Kidney capillary endothelial cell (primary cell): ENCODE data around the gene IL12B.
A peak's percentile ranks its signal among the peaks of the same experiment; 100 is the strongest.
"Not testable (repeated sequence)": the region's sequence is repeated elsewhere in the genome, so short reads cannot be mapped to it uniquely, and the experiment has no call there.

ENCODE experiments used
- DNase-seq: peaks from one replicate; pipeline ENCODE4 v3.0.0-alpha.2; 2018; ENCODE audit warnings: low spot score

Gene IL12B

DNA sequence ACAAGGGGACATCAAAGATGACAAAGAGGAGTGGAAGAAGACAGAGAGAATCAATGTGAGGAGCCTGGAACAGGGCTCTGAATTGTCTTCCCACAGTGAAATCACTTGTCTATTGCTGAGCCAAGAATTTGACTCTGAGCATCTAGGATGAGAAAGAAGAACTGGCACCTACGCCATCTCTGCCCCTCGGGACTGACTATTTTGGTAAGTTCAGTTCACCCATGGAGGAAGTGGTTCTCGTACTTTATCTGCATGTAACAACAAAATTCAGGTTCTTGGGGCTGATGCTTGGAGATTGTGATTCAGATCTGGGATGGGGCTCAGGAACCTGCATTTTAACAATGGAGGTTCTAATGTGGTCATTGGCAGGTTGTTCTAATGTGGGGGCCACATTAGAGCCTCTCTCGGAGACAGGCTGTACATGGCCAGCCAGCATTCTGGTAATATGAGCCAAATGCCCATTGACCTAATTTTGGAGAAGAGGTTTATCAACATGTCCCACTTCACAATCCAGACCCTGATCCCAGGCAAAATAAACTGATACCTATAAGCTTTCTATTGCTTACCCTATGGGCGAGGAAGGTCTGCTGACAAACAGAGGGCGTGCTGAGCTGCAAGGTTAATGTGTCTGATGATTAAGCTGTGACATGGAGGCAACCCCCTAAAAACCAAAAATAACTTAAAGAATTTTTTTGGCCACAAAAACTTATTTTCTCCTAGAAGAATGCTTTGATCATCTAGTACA, 2.7 kb upstream of the IL12B start:
- DNase-seq = no peak

DNA sequence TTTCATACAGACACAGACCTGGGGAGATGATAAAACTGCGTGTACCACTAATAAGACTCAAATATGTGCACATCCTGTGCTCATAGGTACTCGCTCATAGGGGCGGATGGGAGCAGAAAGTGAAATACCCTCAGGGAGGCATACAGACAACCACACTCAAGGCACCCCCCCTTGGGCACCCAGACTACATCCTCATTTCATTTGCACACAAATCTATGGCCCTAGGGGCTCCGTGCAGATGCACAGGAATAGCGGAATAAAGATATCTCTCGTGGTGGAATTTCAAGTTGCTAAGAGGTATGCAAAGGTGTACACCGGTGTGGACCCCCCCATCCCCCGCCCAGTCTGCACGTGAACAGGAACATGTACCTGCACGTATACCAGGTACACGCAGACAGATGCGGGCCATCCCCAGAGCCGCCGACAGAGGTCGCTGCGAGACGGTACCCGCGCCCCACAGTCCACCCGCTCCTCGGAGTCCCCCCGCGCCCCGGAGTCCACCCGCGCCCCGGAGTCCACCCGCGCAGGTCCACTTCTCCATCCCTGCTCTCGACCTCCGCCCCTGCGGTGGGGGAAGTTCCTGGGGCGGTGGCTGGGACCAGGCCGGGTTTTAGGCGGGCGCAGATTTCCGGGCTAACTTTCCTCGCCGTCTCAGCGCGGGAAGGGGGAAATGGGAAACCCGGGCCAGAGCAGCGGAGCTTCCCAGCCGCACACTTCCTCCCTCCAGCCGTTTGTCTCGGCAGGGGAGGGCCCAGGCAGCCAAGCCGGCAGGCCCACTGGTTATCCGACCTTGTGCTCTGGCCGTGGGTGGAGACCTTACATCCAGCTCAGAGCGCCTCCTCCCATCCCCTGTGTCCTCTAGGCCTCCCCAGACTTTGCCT, 1.0 kb upstream of the IL12B start:
- DNase-seq = peak; percentile 24

DNA sequence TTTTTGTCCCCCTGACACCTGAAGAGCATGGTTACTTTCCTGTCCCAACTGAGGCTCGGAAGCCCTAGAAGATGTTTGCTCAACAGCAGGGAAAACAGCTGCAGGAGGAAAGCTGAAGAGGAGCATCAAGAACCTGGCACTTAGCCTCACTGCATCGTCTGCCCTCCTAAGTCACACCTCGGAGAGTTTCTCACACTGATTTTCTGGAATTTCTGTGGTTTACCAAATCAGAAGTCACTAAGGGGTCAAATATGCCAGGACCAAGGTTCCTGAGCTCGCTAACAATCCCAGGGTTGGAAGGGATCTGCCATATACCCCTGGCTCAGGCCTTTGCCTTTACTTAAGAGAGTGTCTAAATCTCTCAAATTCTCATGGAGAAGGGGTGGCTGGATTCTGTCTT, 5.3 kb downstream of the IL12B start:
- DNase-seq = no peak

DNA sequence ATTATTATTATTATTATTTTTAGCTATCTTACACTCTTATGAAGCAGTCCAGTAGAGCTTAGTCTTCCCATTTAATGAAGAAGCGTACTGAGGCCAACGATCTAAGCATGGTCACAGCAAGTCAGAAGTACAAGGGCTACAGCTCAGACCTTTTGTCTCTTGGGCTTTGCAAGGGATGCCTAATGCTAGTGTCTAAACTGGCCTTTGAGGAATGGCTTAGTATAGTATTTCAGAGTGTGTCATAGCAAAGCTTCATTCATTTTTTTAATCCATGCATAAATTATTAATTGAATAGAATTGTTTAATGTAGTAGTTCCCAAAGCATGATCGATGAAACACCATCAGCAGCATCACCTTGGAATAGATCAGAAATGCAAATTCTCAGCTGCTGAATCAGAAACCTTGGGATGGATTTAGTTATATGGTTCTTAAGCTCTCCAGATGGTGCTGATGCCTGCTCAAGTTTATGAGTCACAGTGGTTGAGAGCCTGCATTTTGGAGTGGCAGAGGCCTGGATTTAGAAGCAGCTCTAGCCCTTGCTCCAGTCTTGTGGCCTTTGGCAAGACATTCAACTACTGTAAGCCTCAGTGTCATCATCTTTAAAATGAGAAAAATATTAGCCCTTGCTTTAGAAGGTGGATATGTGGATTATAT, 6.1 kb downstream of the IL12B start:
- no peak for DNase-seq

DNA sequence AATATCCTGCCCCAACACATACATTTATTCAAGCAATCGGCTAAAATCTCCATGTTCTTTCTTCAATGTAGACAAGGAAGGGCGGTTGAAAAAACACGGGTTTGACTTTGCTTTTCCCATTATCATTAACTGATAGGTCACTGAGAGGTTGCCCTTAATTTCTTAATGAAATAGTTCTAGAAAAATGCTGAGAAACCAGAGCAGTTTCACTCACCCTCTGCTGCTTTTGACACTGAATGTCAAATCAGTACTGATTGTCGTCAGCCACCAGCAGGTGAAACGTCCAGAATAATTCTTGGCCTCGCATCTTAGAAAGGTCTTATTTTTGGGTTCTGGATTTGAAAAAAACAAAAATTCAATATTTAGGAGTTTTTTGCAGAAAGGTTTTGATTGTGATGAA, 8.1 kb downstream of the IL12B start:
- DNase-seq = no peak

DNA sequence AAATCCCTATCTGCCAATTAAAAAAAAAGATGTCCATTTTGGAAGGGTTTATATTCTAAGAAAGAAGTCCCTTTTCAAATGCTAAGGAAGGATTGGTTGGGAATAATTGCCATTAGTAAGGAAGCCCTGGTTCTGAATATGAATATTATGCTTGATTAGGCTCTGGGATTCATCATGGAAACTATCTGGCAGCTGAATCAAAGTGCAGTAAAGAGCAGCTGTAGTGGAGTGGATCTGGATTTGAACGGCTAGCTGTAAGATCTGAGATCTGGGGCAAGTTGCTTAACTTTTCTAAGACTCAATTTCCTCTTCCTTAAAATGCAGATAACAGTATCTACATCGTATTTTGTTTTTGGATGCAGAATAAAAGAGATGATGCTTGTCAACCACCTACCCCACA, 10.5 kb downstream of the IL12B start:
- DNase-seq = no peak

DNA sequence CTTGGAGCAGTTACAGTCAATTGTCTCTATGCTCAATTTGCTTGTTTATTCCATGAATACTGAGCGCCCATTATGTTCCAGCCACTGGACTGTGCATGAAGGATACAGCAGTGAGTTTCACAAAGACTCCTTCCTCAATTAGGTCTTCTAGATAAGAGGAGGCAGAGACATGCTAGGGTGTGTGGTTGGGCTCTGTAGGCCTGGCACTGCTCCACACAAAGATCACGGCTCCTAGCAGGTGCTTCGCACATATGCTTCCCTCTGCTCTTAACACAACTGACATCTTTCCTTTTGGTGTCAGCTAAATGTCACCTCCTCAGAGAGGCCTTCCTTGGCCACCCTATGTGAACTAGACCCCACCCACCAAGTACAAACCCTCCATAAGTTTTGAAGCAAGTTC, 10.9 kb downstream of the IL12B start:
- DNase-seq = no peak

DNA sequence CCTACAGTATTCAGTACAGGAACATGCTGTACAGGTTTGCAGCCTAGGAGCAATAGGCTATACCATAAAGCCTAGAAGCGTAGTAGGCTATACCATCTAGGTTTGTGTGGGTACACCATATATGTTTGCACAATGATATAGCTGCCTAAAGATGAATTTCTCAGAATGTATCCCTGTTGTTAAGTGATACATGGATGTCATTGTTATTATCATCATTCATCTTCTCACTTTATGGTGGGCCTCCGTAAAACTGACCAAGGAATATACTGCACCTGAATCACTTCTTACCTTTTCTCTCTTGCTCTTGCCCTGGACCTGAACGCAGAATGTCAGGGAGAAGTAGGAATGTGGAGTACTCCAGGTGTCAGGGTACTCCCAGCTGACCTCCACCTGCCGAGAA, 11.8 kb downstream of the IL12B start:
- DNase-seq = no peak

DNA sequence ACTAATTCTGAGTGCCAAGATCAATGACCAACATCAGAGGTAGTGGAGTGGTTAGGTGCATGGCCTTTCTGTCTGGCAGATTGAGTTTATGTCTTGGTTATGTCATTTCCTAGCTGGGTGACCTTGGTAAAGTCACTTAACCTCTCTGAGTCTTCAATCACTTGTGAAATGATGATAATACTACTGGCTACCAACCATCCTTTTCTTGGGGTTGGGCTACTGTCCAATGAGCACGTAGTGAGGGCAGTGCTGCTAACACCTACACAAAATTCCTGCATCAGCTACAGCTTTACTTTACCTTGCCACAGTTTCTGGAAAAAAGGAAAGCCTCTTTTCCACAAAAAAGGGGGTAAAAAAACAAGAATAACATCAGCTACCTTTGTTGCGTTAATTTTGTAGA, 12.4 kb downstream of the IL12B start:
- no peak for DNase-seq

DNA sequence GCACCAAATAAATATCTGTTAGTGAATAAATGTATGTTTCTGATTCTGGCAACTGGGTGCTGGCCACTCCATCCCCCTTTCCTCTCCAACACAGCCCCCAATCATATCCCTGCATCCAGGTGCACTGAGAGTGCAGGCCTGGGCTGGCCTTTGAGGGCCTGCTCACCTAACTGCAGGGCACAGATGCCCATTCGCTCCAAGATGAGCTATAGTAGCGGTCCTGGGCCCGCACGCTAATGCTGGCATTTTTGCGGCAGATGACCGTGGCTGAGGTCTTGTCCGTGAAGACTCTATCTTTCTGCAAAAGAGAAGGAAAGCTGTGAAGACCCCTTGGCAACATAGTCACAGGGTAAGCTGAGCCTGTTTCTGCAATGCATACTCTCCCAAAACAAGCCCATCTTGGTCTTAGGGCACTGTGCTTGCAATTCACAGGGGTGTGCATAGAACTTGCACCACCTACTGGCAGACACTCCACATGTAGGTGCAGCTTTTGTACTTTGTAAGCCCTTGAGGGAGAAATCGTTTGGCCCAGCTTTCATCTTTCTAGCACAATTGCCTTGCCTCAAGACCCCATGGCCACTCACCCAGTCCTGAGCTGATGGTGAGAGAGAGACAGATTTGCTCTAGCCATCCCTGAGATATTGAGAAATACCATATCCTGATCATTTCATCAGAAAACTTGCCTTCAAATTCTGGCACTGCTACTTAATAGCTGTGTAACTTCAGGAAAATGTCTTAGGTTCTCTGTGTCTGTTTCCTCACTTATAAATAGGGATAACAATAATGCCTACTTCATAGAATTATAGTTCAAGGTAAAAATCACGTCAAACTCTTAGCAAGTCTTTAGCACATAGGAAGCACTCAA, 13.5 kb downstream of the IL12B start:
- DNase-seq = peak; percentile 45

DNA sequence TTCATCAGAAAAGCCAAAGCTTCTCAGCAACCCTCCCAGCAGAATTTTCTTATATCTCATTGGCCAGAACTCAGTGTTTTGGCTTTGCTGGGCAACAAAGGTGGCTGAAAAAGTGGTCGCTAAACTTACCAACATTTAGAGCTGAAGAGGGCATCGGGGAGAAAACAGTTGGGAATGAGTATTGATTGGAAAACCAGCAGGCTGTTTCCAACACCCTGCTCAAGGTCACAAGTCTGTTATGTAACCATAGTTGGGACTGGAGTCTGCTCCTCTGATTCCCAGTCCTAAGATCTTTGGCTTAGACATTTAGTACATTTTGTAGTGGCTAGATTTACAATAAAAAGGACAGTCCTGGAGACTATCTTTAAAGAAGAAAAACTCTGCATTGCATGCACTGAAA, 17.1 kb downstream of the IL12B start:
- no peak for DNase-seq

DNA sequence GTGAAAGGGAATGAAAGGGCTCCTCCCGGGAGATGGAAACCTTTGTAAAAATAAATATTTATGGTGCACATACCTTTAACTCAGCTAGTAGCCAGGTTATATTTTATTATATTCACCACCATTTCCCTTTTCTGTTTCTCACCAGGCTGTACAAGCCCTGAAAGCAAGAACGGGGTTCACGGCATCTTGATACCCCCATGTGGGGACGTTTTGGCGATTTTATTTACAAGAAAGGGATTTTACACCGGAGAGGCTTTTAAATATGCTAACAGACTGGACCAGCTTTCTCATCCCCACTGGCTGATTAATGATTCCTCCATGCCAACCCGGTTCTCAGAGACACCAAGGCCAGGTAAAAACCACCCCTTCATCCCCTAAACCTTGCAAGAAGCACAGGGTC, 19.2 kb downstream of the IL12B start:
- DNase-seq = no peak

DNA sequence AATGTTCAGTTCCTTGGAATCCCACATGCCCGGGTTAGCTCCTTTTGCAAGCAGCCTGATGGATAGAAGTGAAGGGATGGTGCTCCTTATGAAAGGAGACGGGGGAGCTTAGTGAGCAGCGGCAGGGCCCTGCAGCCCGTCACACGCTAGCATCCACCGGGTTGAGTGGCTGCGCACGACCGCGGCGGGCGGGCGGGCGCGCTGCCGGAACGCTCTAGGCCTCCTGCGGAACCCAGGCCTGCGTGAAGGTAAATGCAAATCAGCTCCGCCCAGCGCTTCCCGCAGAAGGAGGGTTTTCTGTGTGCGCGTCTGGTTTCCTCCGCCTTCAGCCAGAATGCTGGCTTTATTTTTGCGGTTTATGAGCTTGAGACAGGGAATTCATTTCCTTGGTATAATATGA, 19.8 kb downstream of the IL12B start:
- no peak for DNase-seq

DNA sequence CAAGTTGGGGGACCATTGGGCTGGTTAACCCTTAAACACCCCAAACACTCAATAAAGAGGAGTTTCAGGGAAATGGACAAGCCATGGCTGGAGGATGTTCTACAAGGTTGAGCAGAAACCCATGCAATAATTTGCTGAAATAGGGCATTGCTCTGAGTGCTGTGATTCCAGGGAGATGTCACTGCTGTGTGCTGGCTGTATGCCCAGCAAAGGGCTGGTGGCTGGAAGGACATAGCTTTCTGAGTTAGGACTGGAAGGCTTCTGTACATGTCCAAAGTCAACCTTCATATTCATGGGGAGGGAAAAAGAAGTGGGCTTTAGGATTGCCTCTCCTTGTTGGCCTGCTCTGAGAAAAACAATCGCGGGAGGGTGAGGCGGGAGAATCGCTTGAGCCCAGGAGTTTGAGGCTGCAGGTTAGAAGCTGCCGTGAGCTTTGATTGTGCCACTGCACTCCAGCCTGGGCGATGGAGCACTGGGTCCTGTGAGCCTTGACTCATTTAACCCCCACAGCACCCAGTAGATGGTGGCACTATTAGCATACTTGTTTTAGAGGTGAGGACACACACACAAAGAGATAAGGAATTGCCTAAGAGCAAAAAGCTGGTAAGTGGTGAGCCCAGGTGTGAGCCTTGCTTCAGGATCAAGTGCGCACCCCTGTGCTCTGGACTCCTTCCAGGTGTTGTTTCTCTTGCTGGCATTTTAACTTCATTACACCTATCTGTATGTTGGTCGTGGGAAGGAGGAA, 20.4 kb downstream of the IL12B start:
- DNase-seq = no peak

DNA sequence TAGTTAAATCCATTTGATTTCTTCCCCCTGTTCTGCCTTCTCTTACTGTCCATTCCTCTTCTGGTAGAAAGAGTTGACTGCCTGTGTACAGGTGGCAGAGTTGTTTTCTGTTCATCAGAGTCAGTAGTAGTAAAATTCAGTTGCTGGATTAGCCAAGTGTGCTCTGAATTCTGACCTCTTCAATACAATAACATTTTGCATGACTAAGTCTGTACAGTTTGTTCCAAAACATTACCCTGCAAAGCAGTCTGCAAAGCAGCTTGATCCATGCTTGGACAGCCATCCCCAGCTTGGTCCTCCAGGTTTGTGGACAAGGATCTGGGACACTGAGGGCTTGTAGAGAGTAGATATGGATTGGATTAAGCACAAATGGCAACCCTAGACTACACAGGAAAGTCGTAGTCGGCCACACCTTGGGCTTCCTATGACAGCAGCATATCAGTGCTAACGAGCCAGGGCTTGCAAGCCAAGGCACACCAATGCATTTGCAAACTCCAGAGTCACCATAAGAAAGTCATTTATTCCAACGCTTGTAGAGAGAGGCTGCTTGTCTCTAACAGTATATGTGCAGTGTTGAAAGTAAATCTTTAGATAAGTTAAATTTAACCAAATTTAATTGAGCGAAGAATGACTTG, 25.2 kb downstream of the IL12B start:
- DNase-seq = no peak

DNA sequence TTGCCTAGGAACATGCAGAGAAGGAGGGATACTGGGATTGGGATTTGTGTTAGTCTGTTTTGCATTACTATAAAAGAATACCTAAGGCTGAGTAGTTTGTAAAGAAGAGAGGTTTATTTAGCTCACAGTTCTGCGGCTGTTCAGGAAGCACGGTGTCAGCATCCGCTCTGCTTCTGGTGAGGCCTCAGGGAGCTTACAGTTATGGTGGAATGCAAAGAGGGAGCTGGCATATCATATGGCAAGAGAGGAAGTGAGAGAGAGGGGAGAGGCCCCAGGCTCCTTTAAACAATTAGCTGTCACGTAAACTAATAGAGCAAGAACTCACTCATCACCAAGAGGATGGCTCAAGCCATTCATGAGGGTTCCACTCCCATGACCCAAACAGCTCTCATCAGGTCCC, 27.0 kb downstream of the IL12B start:
- no peak for DNase-seq

DNA sequence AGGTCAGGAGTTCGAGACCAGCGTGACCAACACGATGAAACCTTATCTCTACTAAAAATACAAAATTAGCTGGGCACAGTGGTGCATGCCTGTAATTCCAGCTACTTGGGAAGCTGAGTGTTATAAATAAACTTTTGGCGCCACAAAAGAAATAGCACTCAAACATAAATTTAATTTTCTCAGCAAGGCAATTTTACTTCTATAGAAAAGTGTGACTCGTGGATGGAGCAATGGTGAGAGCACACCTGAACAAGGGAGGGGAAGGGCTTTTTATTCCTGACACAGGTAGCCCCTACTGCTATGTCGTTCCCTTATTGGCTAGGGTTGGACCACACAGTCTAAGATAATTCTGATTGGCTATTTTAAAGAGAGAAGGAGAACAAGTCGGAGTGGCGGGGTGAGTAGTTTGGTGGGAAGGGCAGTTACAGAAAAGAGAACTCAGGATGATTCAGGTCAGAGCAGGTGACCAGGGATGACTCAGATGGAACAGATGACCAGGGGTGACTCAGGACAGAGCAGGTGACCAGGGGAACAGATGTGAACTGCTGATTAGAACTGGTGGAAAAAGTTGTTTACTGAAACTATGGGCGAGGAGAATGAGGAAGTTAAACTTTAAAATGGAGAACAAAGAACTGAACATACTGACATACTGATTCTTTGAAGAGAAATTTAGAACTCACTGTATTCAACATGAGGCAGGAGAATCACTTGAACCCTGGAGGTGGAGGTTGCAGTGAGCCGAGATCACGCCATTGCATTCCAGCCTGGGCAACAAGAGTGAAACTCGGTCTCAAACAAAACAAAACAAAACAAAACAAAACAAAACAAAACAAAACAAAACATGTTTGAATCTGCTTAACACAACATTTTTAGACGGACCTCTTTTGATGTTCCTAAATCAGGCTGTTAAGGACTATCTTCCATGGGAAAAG, 28.1 kb downstream of the IL12B start:
- not testable (repeated sequence) for DNase-seq

DNA sequence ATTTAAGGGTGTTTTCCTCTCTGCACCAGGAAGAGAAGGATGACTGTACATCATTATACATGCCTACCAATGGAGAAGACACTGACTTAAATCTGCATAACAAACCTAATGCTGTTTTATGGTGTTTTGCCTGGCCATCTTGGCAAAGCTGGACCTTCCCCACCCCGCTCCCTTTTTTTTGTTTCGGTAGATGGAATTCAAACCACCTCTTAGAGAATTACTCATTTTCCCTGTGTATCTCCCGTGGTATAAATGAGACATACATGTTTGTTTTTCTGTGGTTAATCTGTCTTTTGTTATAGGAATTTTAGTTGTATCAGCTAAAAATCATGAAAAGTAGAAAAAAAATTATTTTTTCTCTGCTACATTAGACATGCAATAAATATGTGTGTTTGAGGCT, 28.8 kb downstream of the IL12B start:
- no peak for DNase-seq

DNA sequence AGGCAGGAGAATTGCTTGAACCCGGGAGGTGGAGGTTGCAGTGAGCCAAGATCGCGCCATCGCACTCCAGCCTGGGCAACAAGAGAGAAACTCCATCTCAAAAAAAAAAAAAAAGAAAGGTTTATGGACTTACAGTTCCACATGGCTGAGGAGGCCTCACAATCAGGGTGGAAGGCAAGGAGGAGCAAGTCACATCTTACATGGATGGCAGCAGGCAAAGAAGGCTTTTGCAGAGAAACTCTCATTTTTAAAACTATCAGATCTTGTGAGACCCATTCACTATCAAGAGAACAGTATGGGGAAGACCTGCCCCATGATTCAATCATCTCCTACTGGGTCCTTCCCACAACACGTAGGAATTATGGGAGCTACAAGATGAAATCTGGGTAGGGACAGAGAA, 33.0 kb downstream of the IL12B start:
- not testable (repeated sequence) for DNase-seq

DNA sequence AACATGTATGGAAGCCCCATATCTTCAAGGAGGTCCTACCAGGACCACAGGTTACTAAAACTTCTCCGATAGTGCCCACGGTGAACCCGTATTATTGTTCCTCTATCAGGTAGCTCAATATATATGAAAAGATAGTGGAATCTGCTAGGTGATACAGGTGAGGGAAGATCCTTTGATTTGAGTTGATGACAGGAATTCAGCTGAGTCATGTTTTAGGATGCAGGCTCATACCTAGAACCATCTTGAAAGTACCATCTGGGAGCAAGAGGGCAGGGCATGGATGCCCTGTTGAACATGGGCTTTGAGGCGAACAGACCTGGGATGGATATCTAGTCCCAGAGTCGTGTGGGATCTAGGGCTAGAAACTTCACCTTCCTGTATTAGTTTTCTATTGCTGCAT, 35.4 kb downstream of the IL12B start:
- no peak for DNase-seq
